Neural cell (in vitro differentiated cells): ENCODE data around the gene APP. TPM values are rescaled to one million over a fixed set of nuclear protein-coding genes. Genes with fewer than 3 reads are reported as not detected.

Experiments
- H2AFZ ChIP-seq: fragments of 200-600, 300-800 bp; sonication (generic), shearing (Covaris generic); 2 replicates; pipeline ENCODE4 v1.6.0; 2014; ENCODE audit warnings: low read depth, mild to moderate bottlenecking, antibody characterized with exemption, low read length, moderate library complexity
- H3F3A ChIP-seq: fragments of 200-600 bp; shearing (Covaris generic); 2 replicates; pipeline ENCODE4 v1.6.1; 2016; ENCODE audit warnings: mild to moderate bottlenecking, moderate library complexity, mixed read lengths, antibody characterized with exemption, low read length; ENCODE audit not compliant: insufficient read depth, poor library complexity, severe bottlenecking
- H3K27ac ChIP-seq: fragments of 200-600, 300-800 bp; sonication (generic), shearing (Covaris generic); 2 replicates; pipeline ENCODE4 v1.5.1; 2014; ENCODE audit warnings: mild to moderate bottlenecking, low read length, moderate library complexity
- H3K27me3 ChIP-seq: fragments of 300-800, 200-600 bp; sonication (generic), shearing (Covaris generic); 2 replicates; pipeline ENCODE4 v1.6.0; 2014; ENCODE audit warnings: mild to moderate bottlenecking, low read depth, low read length, moderate library complexity; ENCODE audit not compliant: insufficient read depth
- H3K36me3 ChIP-seq: fragments of 300-800, 200-600 bp; sonication (generic), shearing (Covaris generic); 2 replicates; pipeline ENCODE4 v1.5.1; 2014; ENCODE audit warnings: mild to moderate bottlenecking, antibody characterized with exemption, low read length, moderate library complexity; ENCODE audit not compliant: insufficient read depth
- H3K4me2 ChIP-seq: fragments of 300-800, 200-600 bp; sonication (generic), shearing (Covaris generic); 2 replicates; pipeline ENCODE4 v1.6.0; 2014; ENCODE audit warnings: mild to moderate bottlenecking, low read length
- H3K4me3 ChIP-seq: fragments of 300-800, 200-600 bp; sonication (generic), shearing (Covaris generic); 2 replicates; pipeline ENCODE4 v1.5.1; 2014; ENCODE audit warnings: mild to moderate bottlenecking, low read length, moderate library complexity
- H3K79me2 ChIP-seq: fragments of 200-600 bp; shearing (Covaris generic); replicated peaks from 2 replicates; pipeline ENCODE4 v1.6.0; 2014; ENCODE audit warnings: mild to moderate bottlenecking, low read length, moderate library complexity; ENCODE audit not compliant: insufficient read depth
- H3K9ac ChIP-seq: fragments of 300-800, 200-600 bp; sonication (generic), shearing (Covaris generic); 2 replicates; pipeline ENCODE4 v1.6.1; 2016; ENCODE audit warnings: mild to moderate bottlenecking, low read length, mixed read lengths
- H3K9me2 ChIP-seq: fragments of 200-600 bp; shearing (Covaris generic); 2 replicates; pipeline ENCODE4 v1.6.1; 2016; ENCODE audit warnings: mild to moderate bottlenecking, low read length, mixed read lengths; ENCODE audit not compliant: insufficient read depth
- H3K9me3 ChIP-seq: fragments of 200-600, 300-800 bp; sonication (generic), shearing (Covaris generic); 2 replicates; pipeline ENCODE4 v1.6.1; 2016; ENCODE audit warnings: mild to moderate bottlenecking, mixed run types, low read length, moderate library complexity, mixed read lengths
- H4K20me1 ChIP-seq: fragments of 200-600 bp; shearing (Covaris generic); 2 replicates; pipeline ENCODE4 v1.6.1; 2016; ENCODE audit warnings: mild to moderate bottlenecking, mixed run types; ENCODE audit not compliant: insufficient read depth
- EP300 ChIP-seq: fragments of 450-650 bp; conservative IDR thresholded peaks from 2 replicates; pipeline ENCODE4 v1.6.1; 2014; ENCODE audit warnings: antibody characterized with exemption, mild to moderate bottlenecking, moderate library complexity; ENCODE audit not compliant: poor library complexity, severe bottlenecking
- EZH2 ChIP-seq: fragments of 200-600, 300-800 bp; shearing (Covaris generic), sonication (generic); IDR thresholded peaks from 2 replicates; pipeline ENCODE4 v1.6.1; 2014; ENCODE audit warnings: antibody characterized with exemption, low read length, borderline replicate concordance, mild to moderate bottlenecking; ENCODE audit not compliant: insufficient read depth, poor library complexity, severe bottlenecking
- MXI1 ChIP-seq: fragments of 450-650 bp; conservative IDR thresholded peaks from 2 replicates; pipeline ENCODE4 v1.6.1; 2014; ENCODE audit warnings: antibody characterized with exemption, mild to moderate bottlenecking; ENCODE audit not compliant: poor library complexity, severe bottlenecking
- POLR2AphosphoS5 ChIP-seq: IDR thresholded peaks from 2 replicates; pipeline ENCODE4 v1.6.1; 2012
- RAD21 ChIP-seq: fragments of 450-650 bp; conservative IDR thresholded peaks from 2 replicates; pipeline ENCODE4 v1.6.1; 2014; ENCODE audit warnings: antibody characterized with exemption, mild to moderate bottlenecking, moderate library complexity
- SMC3 ChIP-seq: fragments of 450-650 bp; conservative IDR thresholded peaks from 2 replicates; pipeline ENCODE4 v1.6.1; 2014; ENCODE audit warnings: antibody characterized with exemption, mild to moderate bottlenecking, moderate library complexity; ENCODE audit not compliant: poor library complexity
- TAF1 ChIP-seq: IDR thresholded peaks from 2 replicates; pipeline ENCODE4 v1.6.1; 2012; ENCODE audit warnings: low read depth
- polyA plus RNA-seq: library from polyadenylated mRNA; depleted of rRNA; stranded (reverse); fragments of >200 nt; gene quantifications from 2 replicates; pipeline ENCODE4 v1.2.3, GENCODE V29; 2014
- TF ChIP-seq, protein P1 (sequence below): fragments of 450-650 bp; IDR thresholded peaks from 2 replicates; pipeline ENCODE4 v1.5.1; 2014; ENCODE audit warnings: antibody characterized with exemption, mild to moderate bottlenecking, moderate library complexity; ENCODE audit not compliant: poor library complexity, severe bottlenecking
- TF ChIP-seq, protein P2 (sequence below): IDR thresholded peaks from 2 replicates; pipeline ENCODE4 v1.6.1; 2012; ENCODE audit warnings: borderline replicate concordance

Gene APP
- polyA plus RNA-seq, 1 donor from 2014 or later = 470 TPM

DNA sequence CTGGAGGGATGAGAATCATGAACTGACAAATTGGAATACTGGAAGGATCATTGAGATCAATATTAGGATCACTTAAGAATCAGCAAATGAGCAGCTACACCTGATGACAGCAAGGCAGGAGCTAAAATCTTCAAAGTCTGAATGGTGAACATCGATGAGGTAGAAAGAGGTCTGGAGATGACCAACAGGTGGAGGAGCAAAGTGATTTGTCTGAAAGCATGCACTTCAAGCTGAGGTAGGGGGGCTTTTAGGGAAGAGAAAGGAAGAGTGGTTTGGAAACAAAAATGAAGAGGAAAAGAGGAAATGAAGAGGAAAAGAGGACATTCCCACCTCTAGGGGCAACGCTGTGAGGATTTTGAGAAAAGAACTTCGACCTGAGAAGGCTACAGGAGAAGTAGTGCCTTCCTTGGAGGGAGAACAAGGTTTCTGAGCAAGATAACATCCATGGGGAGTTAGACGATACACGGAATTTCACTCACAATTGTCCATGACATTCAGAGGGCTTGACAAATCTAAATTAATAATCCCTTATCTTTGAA lies 79.0 kb downstream of the APP start:
- no peaks in the 10 kb centered on the region for H3K27me3 ChIP-seq
- H3K4me2 ChIP-seq = no peak overlapping the region
- H3K9me3 ChIP-seq = no peaks in the 10 kb centered on the region
- H3F3A ChIP-seq = no peaks in the 10 kb centered on the region
- no peak overlapping the region for H3K9ac ChIP-seq
- H3K27ac ChIP-seq = no peak overlapping the region
- peaks cover 44% of the 10 kb centered on the region for H3K79me2 ChIP-seq
- H3K4me3 ChIP-seq = no peak overlapping the region
- TF ChIP-seq, protein P1, sequence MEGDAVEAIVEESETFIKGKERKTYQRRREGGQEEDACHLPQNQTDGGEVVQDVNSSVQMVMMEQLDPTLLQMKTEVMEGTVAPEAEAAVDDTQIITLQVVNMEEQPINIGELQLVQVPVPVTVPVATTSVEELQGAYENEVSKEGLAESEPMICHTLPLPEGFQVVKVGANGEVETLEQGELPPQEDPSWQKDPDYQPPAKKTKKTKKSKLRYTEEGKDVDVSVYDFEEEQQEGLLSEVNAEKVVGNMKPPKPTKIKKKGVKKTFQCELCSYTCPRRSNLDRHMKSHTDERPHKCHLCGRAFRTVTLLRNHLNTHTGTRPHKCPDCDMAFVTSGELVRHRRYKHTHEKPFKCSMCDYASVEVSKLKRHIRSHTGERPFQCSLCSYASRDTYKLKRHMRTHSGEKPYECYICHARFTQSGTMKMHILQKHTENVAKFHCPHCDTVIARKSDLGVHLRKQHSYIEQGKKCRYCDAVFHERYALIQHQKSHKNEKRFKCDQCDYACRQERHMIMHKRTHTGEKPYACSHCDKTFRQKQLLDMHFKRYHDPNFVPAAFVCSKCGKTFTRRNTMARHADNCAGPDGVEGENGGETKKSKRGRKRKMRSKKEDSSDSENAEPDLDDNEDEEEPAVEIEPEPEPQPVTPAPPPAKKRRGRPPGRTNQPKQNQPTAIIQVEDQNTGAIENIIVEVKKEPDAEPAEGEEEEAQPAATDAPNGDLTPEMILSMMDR = no peak
- no peak for TF ChIP-seq RAD21
- no peaks in the 10 kb centered on the region for H4K20me1 ChIP-seq
- no peaks in the 10 kb centered on the region for H3K36me3 ChIP-seq
- H2AFZ ChIP-seq = no peak overlapping the region
- H3K9me2 ChIP-seq = no peaks in the 10 kb centered on the region

DNA sequence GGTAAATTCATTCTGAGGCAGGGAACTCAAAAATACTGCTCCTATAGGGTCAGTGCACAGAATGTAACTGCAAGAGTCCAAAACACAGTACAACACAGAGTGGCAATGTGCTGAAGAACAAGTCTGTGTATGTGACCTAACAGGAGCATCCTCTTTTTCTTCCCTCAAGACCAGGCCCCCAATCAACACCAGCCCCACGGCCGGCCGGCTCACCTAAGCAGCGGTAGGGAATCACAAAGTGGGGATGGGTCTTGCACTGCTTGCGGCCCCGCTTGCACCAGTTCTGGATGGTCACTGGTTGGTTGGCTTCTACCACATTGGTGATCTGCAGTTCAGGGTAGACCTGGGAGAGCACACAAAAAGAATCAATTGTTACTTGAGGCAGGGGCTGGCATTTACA lies 80.8 kb downstream of the APP start:
- Histone ChIP-seq H3K9me3 (no peaks in the 10 kb centered on the region), H3K4me2 (no peak overlapping the region), H3K36me3 (no peaks in the 10 kb centered on the region), H3K79me2 (peaks cover 45% of the 10 kb centered on the region), H3K27me3 (no peaks in the 10 kb centered on the region), H2AFZ (no peak overlapping the region), H3F3A (no peaks in the 10 kb centered on the region), H3K9me2 (no peaks in the 10 kb centered on the region), H4K20me1 (no peaks in the 10 kb centered on the region), H3K9ac (no peak overlapping the region), H3K27ac (no peak overlapping the region), H3K4me3 (no peak overlapping the region)
- TF ChIP-seq EP300 (no peak), POLR2AphosphoS5 (no peak), MXI1 (no peak), TAF1 (no peak), RAD21 (no peak), EZH2 (no peak), SMC3 (no peak)
- TF ChIP-seq, protein P1 = no peak
- TF ChIP-seq, protein P2, sequence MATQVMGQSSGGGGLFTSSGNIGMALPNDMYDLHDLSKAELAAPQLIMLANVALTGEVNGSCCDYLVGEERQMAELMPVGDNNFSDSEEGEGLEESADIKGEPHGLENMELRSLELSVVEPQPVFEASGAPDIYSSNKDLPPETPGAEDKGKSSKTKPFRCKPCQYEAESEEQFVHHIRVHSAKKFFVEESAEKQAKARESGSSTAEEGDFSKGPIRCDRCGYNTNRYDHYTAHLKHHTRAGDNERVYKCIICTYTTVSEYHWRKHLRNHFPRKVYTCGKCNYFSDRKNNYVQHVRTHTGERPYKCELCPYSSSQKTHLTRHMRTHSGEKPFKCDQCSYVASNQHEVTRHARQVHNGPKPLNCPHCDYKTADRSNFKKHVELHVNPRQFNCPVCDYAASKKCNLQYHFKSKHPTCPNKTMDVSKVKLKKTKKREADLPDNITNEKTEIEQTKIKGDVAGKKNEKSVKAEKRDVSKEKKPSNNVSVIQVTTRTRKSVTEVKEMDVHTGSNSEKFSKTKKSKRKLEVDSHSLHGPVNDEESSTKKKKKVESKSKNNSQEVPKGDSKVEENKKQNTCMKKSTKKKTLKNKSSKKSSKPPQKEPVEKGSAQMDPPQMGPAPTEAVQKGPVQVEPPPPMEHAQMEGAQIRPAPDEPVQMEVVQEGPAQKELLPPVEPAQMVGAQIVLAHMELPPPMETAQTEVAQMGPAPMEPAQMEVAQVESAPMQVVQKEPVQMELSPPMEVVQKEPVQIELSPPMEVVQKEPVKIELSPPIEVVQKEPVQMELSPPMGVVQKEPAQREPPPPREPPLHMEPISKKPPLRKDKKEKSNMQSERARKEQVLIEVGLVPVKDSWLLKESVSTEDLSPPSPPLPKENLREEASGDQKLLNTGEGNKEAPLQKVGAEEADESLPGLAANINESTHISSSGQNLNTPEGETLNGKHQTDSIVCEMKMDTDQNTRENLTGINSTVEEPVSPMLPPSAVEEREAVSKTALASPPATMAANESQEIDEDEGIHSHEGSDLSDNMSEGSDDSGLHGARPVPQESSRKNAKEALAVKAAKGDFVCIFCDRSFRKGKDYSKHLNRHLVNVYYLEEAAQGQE = no peak
